ENCODE measurements around the gene BCAS3. TPM values are rescaled to one million over a fixed set of nuclear protein-coding genes. Genes with fewer than 3 reads are reported as not detected.
A peak's percentile ranks its signal among the peaks of the same experiment; 100 is the strongest.

The BCAS3 gene
- total RNA-seq, 2 experiments from 2014 or later = 20.1 to 31.8 TPM

GRCh38 chr17:60675997-60676396, 1.7 kb upstream of the BCAS3 start:
- CTCF ChIA-PET = no interaction called here
- H3K27ac Mint-ChIP-seq = no peak overlapping the region
- H3K36me3 ChIP-seq (ENCODE audit: insufficient read depth, low read length) = no peaks in the 10 kb centered on the region

GRCh38 chr17:60676758-60677307, 818 bp upstream of the BCAS3 start:
- TF ChIP-seq CTCF (IDR thresholded peaks at IDR 0.05) = no peak
- Mint-ChIP-seq H3K4me1 (ENCODE audit: low read depth) (peaks cover 22% of the 10 kb centered on the region), H3K4me3 (peak overlapping the region; percentile 97), H3K36me3 (ENCODE audit: low read depth) (peaks cover 23% of the 10 kb centered on the region), H3K27me3 (no peaks in the 10 kb centered on the region), H3K9me3 (no peaks in the 10 kb centered on the region), H3K27ac (peak overlapping the region; percentile 93)
- peaks cover 13% of the 10 kb centered on the region for H3K4me1 ChIP-seq (ENCODE audit: insufficient read depth, low read length)
- ATAC-seq (ENCODE audit: poor library complexity) (no peak), DNase-seq (peak in 3 of 14 experiments; percentile 3 to 7 (median 5))
- intact Hi-C loops (cut with DNase I, micrococcal nuclease) = loop anchor here (2.0 to 5.0 kb wide), 5 partner anchors 76 to 1390 kb away; partner anchors contain the start of genes APPBP2 (in 1 of the 2), INTS2 (in 1 of the 2), MED13 (in 1 of the 2) and PPM1D (in 1 of the 2)
- ChIA-PET POLR2A (interaction anchor here (0.6 to 2.3 kb wide), 16 partner anchors 10 to 1521 kb away, joined by 3 to 22 read pairs (median 4); partner anchors contain the start of genes APPBP2, CLTC, DHX40 and MED13), CTCF (interaction anchor here (1.0 to 1.3 kb wide), 2 partner anchors 39 to 256 kb away, joined by 3 to 4 read pairs; no protein-coding TSS in a partner anchor)
- no peaks in the 10 kb centered on the region for H3K36me3 ChIP-seq (ENCODE audit: insufficient read depth, low read length)
- H3K9me3 ChIP-seq (ENCODE audit: control insufficient read depth in 1 of 2, insufficient read depth in 1 of 2, low read length in 2 of 2) = peaks cover 0 to 3% of the 10 kb centered on the region in 2 experiments
- peak overlapping the region; percentile 60 to 76 for H3K27ac ChIP-seq (ENCODE audit: low read depth in 1 of 2, low read length in 2 of 2)
- peak overlapping the region; percentile 66 for H3K4me3 ChIP-seq (ENCODE audit: low read length)
- H3K27me3 ChIP-seq (ENCODE audit: control insufficient read depth in 1 of 2, insufficient read depth in 2 of 2, low read length in 2 of 2) = no peaks in the 10 kb centered on the region

More at GRCh38 chr17:60675997-60676396, 1.7 kb upstream of the BCAS3 start:
- POLR2A ChIA-PET = interaction anchor here (1.2 to 2.3 kb wide), 4 partner anchors 20 to 1057 kb away, joined by 4 to 15 read pairs (median 4); partner anchors contain the start of genes CLTC and USP32
- intact Hi-C loops (cut with DNase I, micrococcal nuclease) = loop anchor here (2.0 to 5.0 kb wide), 6 partner anchors 75 to 1391 kb away; partner anchors contain the start of genes APPBP2 (in 1 of the 2), INTS2 (in 1 of the 2), MED13 (in 1 of the 2) and PPM1D (in 1 of the 2)
- H3K4me3 ChIP-seq (ENCODE audit: low read length) = no peak overlapping the region
- no peak overlapping the region for H3K27ac ChIP-seq (ENCODE audit: low read depth in 1 of 2, low read length in 2 of 2)
- H3K9me3 ChIP-seq (ENCODE audit: control insufficient read depth in 1 of 2, insufficient read depth in 1 of 2, low read length in 2 of 2) = peaks cover 0 to 3% of the 10 kb centered on the region in 2 experiments
- no peak for DNase-seq
- ATAC-seq (ENCODE audit: poor library complexity) = no peak
- H3K4me1 ChIP-seq (ENCODE audit: insufficient read depth, low read length) = peaks cover 13% of the 10 kb centered on the region
- Mint-ChIP-seq H3K27me3 (no peaks in the 10 kb centered on the region), H3K4me1 (ENCODE audit: low read depth) (peaks cover 22% of the 10 kb centered on the region), H3K36me3 (ENCODE audit: low read depth) (peaks cover 22% of the 10 kb centered on the region), H3K9me3 (no peaks in the 10 kb centered on the region), H3K4me3 (peak overlapping the region; percentile 61)
- no peak for TF ChIP-seq CTCF (IDR thresholded peaks at IDR 0.05)
- H3K27me3 ChIP-seq (ENCODE audit: control insufficient read depth in 1 of 2, insufficient read depth in 2 of 2, low read length in 2 of 2) = no peaks in the 10 kb centered on the region

GRCh38 chr17:60678118-60678444, 430 bp downstream of the BCAS3 start:
- H3K27ac Mint-ChIP-seq = peak overlapping the region; percentile 93
- no peak for TF ChIP-seq CTCF (IDR thresholded peaks at IDR 0.05)
- H3K9me3 Mint-ChIP-seq = no peaks in the 10 kb centered on the region
- ChIA-PET POLR2A (interaction anchor here (0.8 to 2.3 kb wide), 10 partner anchors 9 to 786 kb away, joined by 3 to 22 read pairs (median 4); partner anchors contain the start of genes APPBP2, PPM1D, RNFT1 and TUBD1), CTCF (no interaction called here)
- peaks cover 13% of the 10 kb centered on the region for H3K4me1 ChIP-seq (ENCODE audit: insufficient read depth, low read length)
- H3K4me3 Mint-ChIP-seq = peak overlapping the region; percentile 97
- H3K27me3 Mint-ChIP-seq = no peaks in the 10 kb centered on the region
- intact Hi-C loops (cut with DNase I, micrococcal nuclease) = loop anchor here in 1 of 2 experiments (5.0 kb wide), 3 partner anchors 151 to 1389 kb away; partner anchors contain the start of genes APPBP2, MED13 and USP32
- ATAC-seq (ENCODE audit: poor library complexity) = no peak
- peaks cover 33% of the 10 kb centered on the region for H3K36me3 Mint-ChIP-seq (ENCODE audit: low read depth)
- peaks cover 25% of the 10 kb centered on the region for H3K4me1 Mint-ChIP-seq (ENCODE audit: low read depth)
- peak overlapping the region; percentile 14 to 76 for H3K27ac ChIP-seq (ENCODE audit: low read depth in 1 of 2, low read length in 2 of 2)
- H3K36me3 ChIP-seq (ENCODE audit: insufficient read depth, low read length) = peaks cover 3% of the 10 kb centered on the region
- DNase-seq = no peak
- peak overlapping the region; percentile 66 for H3K4me3 ChIP-seq (ENCODE audit: low read length)
- H3K27me3 ChIP-seq (ENCODE audit: control insufficient read depth in 1 of 2, insufficient read depth in 2 of 2, low read length in 2 of 2) = no peaks in the 10 kb centered on the region
- peaks cover 0 to 3% of the 10 kb centered on the region in 2 experiments for H3K9me3 ChIP-seq (ENCODE audit: control insufficient read depth in 1 of 2, insufficient read depth in 1 of 2, low read length in 2 of 2)
